Stimulated activated CD4-positive, alpha-beta T cell treated with anti-CD3 and anti-CD28 coated beads, Interleukin-1b, Interleukin-23, amount 100 ng/mL, for 1 hour (primary cell): ENCODE data around the gene C2CD4A.
A peak's percentile ranks its signal among the peaks of the same experiment; 100 is the strongest.
"Not testable (repeated sequence)": the region's sequence is repeated elsewhere in the genome, so short reads cannot be mapped to it uniquely, and the experiment has no call there.

Source experiments
- DNase-seq, 2 donors: peaks; one replicate each; pipeline ENCODE4 v3.0.0-alpha.2; 2020; ENCODE audit warnings: low read depth in 2 of 2

C2CD4A gene, protein sequence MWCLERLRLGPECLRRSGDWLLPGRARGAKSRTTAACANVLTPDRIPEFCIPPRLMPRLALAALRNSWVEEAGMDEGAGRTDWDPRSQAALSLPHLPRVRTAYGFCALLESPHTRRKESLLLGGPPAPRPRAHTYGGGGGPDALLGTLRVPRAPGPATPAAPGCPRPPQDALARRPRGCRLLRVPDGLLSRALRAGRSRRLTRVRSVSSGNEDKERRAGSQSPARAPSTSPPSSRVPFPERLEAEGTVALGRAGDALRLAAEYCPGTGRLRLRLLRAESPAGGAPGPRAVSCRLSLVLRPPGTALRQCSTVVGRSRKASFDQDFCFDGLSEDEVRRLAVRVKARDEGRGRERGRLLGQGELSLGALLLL

DNA sequence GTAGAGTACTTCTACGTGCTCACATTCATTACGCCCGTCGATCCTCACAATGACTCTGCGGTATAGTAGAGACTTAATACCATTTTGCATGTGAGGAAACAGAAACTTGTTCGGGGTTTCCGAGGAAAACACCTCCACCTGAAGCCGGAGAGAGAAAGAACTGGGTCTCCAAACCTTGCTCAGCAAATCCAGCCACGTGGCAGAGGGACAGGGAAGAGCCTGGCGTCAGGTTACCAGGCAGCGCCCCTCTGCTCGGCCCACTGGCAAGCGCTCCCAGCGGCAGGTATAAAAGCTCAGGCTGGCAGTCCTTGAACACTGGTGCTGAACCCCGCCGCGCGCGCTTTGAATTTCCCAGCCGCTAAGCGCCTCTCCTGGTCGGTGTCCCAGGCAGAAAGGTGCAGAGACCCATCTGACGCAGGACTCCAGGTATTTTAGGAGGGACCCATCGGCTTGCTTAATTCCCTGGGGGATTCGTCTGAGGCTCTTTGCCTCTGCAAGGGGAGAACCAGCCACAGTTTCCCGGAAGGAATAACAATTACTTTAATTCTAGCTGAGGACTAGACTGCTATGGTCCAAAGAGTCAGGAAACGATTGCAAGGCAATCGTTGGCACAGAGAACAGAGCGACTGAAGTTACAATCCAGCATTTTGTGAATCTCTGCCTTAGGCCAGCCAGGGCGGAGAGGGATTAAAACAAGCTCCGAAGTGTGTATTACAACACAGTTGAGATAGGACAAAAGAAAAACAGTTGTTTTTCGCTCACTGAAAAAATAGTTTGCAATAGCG is at the start of gene C2CD4A:
Gene C2CD4A, plus strand, starts transcription at position 315 of the 785 bp plus-strand sequence. CDS start 637 bp downstream, outside the sequence.
- peak in 1 of 2 donors; percentile 26 for DNase-seq

DNA sequence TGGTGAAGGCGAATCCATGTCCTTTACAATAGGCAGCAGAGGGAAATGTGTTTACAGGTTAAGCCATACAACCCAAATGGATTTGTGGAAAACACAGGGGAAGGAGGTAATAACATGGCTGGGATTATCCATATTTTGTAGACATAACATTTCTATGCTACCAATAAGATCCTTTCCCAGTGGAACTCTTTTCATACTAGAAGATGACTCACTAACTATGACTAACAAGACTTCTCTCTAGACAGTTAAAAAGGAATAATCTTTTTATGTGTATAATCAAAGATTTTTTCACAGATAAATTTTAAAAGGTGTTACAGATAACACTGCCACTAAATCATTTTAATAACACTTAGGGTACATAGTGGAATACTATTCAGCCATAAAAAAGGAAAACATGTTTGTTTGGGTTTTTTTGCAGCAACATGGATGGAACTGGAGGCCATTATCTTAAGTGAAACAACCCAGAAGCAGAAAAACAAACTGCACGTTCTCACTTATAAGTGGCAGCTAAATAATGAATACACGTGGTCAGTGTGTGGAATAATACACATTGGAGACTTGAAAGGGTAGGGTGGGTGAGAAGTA is 46.1 kb upstream of the C2CD4A start:
- DNase-seq = no peak

DNA sequence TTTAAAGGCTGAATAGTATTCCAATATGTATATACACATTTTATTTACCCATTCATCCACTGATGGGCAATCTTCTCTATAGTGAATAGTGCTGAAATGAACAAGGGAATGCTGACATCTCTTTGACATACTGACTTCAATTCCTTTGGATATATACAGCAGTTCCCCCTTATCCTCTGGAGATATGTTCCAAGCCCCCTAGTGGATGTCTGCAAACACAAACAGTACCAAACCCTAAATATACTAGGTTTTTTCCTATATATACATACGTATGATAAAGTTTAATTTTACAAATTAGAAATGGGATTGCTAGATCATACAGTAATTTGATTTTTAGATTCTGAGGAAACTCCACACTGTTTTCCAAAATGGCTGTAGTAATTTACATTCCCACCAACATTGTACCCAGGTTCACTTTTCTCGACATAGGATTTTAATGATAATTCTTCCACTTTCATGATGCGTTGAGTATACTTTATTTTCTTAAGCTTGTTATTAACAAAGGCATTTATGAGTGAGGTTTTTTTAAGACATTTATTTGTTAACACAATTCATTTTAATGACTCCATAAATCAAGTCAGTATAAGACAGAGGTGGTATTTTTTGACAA is 44.7 kb upstream of the C2CD4A start:
- DNase-seq = no peak

DNA sequence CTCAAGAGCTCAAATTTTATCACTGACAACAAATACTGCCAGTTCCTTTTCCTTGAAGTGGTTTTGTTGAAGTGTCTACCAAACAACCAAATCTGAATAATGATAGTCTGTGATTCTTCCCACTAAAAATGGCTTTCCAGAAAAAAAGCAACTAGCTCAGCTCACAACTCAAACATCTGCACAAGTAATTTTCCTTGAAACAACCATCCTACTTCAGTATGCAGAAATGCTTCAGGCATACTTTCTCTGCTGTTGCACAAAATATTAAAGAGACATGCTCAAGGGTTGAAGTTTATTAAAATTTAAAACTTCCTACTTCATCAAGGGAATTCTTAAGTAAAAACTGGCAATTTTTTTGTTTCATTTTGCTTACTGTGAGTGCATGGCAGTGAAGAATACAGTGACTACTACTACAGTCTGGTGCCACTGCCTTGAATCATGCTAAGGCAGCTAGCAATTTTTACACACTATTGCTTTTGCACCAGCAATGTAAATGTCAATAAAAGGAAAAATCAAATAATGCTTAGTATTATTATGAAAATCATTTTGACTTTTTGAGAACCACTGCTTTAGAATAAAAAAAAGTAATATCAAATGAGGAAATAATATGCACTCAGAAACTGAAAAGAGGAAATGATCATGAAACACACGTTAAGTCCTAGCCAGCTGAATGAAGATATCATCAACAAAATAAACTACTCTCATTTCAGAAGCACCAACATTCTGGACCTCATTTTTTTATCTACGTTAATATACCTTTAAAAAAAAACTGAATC is 40.1 kb upstream of the C2CD4A start:
- DNase-seq = no peak

DNA sequence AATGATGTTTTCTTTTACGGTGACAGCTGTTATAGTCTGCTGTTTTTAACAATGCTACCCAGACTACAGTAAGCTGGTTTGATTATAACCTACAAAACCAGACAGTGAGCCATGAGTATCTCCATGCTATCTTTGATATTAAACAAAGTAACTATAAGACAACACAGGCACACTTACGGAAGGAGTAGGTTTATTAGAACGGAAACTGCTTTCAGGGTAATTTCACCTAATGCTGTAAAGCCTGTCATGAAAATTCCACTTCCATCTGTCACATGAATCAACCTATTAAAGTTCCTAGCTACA is 39.6 kb upstream of the C2CD4A start:
- no peak for DNase-seq

DNA sequence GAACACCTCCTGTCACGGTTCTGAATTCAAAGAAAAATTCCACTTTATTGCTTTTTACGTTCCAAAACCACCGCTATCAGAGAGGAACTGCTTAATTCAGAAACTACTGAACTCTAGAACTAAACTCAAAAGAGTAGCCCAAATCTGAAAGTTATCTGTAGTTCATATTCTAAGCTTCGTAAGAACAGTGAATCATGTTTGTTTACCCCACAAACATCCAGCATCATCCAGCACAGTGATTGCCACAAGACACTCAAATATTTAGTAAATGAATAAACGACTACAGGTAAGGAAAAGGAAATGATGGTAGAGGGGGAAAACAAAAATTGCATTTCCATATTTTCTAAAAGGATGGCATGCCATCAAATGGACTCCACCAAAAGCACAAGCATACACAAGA is 38.9 kb upstream of the C2CD4A start:
- DNase-seq = no peak

DNA sequence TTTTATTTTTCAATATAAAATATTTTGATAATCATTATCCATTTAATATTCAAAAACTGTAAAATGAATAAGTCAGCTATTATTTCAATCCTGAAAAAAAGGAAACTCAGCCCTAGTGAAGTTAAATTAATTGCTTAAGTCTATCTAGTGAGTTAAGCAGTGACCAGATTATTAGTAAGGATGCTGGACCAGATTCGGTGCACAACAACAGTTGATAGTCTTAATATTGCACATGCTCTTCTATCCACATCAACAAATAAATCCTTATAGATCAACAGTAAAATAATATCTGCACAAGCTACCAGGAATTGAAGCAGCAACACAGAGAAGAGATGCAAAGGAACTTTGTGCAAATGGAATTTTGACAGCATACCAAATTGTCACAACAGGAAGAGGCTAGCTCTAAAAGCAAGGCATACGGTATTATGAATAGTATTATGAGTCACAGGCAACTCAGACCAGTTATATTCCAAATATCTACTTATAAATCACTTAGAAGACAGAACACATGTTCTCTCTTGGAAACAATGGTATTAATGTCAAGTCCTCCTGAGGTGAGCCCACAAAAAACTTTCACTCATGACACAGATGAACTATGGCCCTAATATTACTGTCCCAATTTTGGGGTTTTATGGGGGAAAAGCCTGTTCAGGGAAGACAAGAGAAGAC is 31.4 kb upstream of the C2CD4A start:
- no peak for DNase-seq

DNA sequence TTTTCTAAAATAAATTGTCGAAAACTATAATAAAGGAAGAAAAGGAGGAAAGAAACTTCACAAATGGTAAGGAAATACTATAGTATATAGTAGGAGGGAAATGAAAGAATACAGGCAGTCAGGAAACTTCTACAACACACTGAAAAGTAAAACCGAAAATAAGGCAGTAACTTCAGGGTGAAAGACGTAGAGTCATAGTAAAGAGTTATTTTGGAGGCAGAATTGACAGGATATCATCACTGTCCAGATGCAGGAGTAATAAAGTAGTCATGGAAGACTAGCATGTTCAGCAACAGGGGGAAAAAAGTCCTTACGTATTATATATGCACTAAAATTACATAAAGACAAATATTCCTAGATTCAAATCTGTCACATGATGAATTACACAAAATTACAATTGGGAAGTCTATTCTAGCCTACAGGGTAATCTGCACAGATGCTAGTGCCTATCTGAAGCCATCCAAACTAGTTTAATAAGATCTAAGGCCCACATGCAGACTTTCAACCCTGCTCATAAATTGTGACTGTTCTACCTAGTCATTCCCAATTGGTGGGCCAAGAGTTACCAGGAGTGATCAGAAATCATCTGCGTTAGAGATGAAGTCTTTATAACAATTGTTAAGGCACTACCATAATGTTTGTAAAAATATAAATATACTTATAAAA is 20.6 kb upstream of the C2CD4A start:
- DNase-seq = no peak

DNA sequence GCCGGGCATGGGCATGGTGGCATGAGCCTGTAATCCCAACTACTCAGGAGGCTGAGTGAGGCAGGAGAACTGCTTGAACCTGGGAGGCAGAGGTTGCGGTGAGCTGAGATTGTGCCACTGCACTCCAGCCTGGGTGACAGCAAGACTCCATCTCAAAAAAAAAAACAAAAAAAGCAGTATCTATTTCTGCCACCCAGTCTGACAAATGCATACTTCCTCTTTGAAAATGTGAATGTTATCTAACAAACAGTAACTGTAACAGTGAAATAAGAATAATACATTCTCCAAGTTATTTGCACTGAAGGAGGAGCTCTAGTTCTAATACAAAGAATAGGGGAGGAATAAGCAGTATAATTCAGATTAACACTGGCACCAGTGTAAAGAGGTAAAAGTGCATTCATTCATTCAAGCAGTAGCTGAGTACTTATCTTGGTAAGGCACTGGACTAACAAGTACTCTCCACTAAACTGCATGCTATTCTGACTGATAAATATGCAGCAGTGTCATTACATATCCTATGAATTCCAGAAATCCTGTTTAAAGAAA is 19.4 kb upstream of the C2CD4A start:
- DNase-seq = no peak

DNA sequence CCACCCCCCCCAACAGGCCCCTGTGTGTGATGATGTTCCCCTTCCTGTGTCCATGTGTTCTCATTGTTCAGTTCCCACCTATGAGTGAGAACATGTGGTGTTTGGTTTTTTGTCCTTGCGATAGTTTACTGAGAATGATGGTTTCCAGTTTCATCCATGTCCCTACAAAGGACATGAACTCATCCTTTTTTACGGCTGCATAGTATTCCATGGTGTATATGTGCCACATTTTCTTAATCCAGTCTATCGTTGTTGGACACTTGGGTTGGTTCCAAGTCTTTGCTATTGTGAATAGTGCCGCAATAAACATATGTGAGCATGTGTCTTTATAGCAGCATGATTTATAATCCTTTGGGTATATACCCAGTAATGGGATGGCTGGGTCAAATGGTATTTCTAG is 18.5 kb upstream of the C2CD4A start:
- DNase-seq = not testable (repeated sequence)

DNA sequence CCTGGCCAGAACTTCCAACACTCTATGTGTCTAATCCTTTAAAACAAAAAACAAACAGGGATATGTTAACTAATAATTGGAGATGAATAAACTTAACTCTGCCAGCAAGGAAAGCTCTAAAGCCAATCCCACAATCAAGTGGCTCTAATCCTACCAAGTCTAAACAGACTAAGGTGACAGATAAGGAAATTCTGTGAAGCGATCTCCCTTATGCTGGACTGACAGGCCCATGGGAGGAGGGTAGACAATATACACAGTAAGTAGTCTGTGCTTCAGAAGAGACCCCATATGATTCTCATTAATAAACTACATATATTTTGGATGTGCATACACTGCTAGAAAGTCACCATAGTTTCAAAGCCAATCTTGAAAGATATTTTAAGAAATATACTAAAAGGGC is 16.7 kb upstream of the C2CD4A start:
- DNase-seq = no peak

DNA sequence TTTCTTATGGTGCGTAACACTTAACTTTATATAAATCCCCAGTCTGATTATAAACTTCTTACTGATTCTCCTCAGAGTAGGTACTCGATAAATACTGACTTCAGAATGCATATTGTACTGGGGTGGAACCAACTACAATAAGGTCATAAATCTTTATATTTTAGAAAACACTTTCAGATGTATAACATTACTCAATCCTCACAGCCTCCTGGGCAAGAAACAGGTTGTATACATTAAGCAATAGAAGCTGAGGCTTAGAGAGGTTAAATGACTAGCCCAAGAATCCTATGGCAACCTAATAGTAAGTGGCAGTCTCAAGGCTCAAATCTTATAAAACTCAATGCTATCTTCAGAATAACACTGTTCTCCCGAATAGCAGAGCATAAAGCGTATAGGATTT is 15.6 kb upstream of the C2CD4A start:
- no peak for DNase-seq

DNA sequence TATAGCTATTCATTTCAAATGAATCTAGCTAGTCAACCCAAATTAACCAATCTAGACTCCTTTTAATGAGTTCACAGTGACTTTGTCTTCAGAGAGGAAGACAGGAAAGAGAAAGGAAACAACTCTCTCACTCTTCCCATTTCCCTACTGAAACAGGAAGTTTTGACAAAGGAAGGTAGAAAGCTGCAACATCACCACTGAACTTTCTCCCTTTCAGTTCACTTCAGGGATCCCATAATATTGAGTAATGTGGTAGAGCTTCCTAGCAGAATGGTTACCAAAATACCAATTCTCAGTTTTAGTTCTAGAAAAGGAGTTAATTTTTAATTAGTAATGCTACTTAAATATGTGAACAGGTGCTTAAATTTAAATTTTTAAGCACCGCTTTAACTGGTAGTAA is 14.1 kb upstream of the C2CD4A start:
- no peak for DNase-seq

DNA sequence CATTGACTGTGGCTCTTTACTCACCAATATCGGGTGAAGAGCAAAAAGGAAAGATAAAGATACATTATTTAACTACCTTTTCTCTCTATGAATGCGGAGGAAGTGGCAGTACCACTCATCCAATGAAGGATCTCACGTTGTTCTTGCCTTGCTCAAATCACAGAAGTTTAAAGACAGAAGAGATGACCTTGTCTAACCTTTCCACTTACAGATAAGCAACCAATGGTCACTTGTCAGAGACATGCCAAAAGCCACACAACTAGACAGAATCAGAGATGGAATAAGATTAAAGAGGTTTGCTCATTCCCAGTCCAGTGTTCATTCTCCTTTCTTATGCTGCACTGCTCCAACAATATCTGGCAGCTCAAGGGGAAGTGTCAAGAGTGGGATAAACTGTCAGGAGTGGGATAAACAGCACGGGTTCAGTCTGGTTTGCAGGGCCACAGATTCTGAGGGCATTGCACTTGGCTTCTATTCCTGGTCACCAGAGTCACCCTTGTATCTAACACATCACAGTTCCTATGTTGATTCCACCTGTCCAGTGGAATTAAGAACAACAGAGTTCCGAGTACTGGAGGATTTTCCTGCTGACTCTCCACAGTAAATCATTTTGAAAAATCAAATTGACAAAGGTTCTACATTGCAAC is 13.2 kb upstream of the C2CD4A start:
- DNase-seq = no peak

DNA sequence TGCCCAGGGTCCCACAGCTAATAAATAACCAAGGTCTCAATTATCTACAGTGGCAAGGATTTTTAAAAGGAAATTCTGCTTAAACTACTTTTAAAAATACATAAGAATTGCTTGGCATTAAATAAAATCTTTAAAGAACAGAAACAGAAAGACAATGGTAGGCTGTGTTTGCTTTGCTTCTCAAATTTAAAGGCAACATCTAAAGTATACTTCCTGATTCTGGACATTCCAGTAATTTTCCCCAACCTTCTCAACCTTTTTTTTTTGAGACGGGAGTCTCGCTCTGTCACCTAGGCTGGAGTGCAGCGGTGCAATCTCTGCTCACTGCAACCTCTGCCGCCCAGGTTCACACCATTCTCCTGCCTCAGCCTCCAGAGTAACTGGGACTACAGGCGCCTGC is 11.8 kb upstream of the C2CD4A start:
- no peak for DNase-seq

DNA sequence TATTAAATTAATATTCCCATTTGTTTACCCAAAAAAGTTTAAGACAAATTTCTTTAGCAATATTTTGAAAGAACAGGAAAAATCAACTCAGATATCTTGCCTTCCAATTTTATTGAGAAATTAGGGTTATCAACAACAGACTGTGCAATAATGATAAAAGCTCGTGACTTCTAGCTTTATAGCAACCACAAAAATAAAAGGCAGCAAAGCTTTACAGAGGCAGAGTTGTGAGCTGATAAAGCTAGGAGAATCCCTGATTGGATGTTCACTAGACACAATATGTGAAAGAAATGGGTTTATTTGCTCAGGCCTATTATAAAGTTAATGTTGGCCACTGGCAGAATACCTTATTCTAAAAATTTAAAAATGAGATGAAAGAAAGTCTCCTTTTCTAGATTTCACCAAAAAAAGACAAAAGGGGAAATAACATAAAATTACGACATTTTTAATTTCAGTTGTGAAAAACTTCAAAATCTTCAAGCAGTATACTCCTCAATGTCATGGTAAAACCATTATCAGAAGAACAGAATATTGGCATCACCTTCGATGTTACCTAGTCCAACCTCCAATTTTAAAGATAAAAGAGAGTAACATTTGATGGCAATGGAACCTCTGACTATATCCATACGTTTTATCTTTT is 9.3 kb upstream of the C2CD4A start:
- no peak for DNase-seq

DNA sequence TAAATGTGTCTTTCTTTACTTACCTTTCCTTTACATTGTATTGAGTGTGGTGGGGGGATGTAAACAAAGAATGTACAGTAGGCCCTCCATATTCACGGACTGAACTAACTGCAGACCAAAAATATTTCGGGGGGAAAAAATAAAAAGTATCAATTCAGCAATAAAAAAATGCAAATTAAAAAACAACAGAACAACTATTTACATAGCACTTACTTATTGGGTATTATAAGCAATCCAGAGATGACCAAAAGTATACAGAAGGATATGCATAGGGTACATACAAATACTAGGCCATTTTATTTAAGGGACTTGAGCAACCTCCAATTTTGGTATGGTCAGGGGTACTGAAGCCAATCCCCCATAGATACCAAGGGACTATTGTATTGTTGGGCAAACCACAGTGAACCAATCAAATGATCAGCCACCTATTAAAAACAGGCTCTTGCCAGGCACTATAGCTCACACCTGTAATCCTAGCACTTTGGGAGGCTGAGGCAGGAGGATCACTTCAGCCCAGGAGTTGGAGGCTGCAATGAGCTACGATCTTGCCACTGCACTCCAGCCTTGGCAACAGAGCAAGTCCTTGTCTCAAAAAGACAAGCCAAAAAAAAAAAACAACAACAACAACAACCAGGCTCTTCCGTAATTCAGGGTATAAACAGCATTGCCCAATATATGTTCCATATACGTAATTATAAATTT is 8.3 kb upstream of the C2CD4A start:
- DNase-seq = no peak

DNA sequence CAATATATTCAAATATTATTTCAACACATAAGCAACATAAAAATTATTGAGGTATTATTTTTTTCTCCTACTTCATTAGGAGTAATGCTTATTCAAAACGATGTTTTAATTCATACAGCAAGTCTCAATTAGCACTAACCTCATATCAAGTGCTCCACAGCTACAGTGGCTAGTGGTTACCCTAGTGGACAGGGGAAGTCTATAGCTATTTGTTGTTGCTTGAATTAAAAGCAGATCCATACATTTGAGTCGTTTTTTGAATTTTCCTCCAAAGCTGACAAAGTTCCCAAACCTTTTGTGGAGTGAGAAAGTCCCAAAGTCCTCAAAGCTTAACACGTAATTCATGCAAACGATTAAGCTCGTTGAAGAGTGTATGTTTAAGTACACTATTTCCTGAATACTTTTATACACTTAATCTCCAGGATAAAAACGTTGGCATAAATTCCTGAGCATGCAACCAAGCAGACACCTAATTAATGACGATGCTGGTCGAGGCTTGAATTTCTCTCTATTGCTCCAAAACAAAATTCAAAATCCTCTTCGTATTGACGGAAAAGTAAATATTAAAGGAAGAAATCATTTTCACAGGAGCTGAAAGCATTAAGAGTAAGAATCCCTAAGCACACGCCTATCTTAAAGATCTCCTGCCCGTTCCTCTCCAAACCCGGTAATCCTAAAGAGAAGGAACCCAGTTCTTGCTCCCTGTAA is 7.5 kb upstream of the C2CD4A start:
- DNase-seq = no peak
